Gastrocnemius medialis (tissue), 4 donors: ENCODE measurements around the gene COX4I1. TPM values are rescaled to one million over a fixed set of nuclear protein-coding genes. Genes with fewer than 3 reads are reported as not detected.

Source experiments
- ATAC-seq, 2 donors: fragments of 150-250 bp; one replicate each; pipeline ENCODE4 v1.9.1; 2016
- DNase-seq, 2 donors: peaks; one replicate each; pipeline ENCODE4 v3.0.0-alpha.2; 2019
- H3K27ac ChIP-seq, 4 donors: fragments of 200-600 bp; sonication (generic); 1 replicate in 1 of 4; 2 replicates in 3 of 4; pipeline ENCODE4 v1.5.1; 2016 to 2018; ENCODE audit warnings: mild to moderate bottlenecking in 2 of 4, moderate library complexity in 1 of 4
- H3K27me3 ChIP-seq, 3 donors: fragments of 200-600 bp; sonication (generic) in 2 of 3; 1 replicate in 1 of 3; 2 replicates in 2 of 3; pipeline versions ENCODE4 v1.5.1 to v1.6.0; 2016 to 2019; ENCODE audit warnings: mild to moderate bottlenecking in 1 of 3, moderate library complexity in 1 of 3
- H3K36me3 ChIP-seq, 2 donors: fragments of 200-600 bp; sonication (generic) in 1 of 2; one replicate each; pipeline ENCODE4 v1.5.1; 2017 to 2018
- H3K4me1 ChIP-seq, 2 donors: fragments of 200-600 bp; sonication (generic) in 1 of 2; one replicate each; pipeline ENCODE4 v1.5.1; 2016 to 2017; ENCODE audit warnings: mild to moderate bottlenecking in 2 of 2
- H3K4me3 ChIP-seq, 4 donors: fragments of 200-600 bp; sonication (generic) in 3 of 4; 1 replicate in 1 of 4; 2 replicates in 3 of 4; pipeline ENCODE4 v1.5.1; 2016 to 2019; ENCODE audit warnings: mild to moderate bottlenecking in 2 of 4
- H3K9me3 ChIP-seq, 3 donors: fragments of 200-600 bp; sonication (generic) in 2 of 3; 1 replicate in 1 of 3; 2 replicates in 2 of 3; pipeline ENCODE4 v1.5.1; 2016 to 2019
- CTCF ChIP-seq, 5 experiments: fragments of 450-650 bp in 3 of 5; fragments of 200-600 bp in 2 of 5; sonication (generic) in 2 of 5; IDR thresholded peaks in 4 of 5; conservative IDR thresholded peaks in 1 of 5; 1 replicate in 4 of 5; 2 replicates in 1 of 5; pipeline ENCODE4 v1.5.1; 2016 to 2019; ENCODE audit warnings: antibody characterized with exemption in 5 of 5, mild to moderate bottlenecking in 3 of 5, moderate library complexity in 3 of 5
- POLR2A ChIP-seq, 2 donors: fragments of 450-650 bp; IDR thresholded peaks; one replicate each; pipeline ENCODE4 v1.6.1; 2017; ENCODE audit warnings: antibody characterized with exemption in 2 of 2, mild to moderate bottlenecking in 2 of 2, moderate library complexity in 2 of 2
- in situ Hi-C, 4 donors: fragments of 200-750 bp; cut with MboI; loops; one replicate each; pipeline versions ENCODE4 v1.15.0 to v1.8.0; 2017; ENCODE audit warnings: low sequenced_read_pairs in 4 of 4
- intact Hi-C: fragments of 100-400 bp; cut with DNase I; formaldehyde crosslinking; loops from one replicate; pipeline ENCODE4 v1.15.1; 2023; ENCODE audit warnings: low total_unique reads
- total RNA-seq, 4 donors: library from RNA; depleted of rRNA; stranded (reverse); fragments of >200 nt; gene quantifications; one replicate each; pipeline versions ENCODE4 v1.1.0 to v1.2.3, GENCODE V29; 2016

The COX4I1 gene
- total RNA-seq, 4 donors from 2014 or later = 666 to 782 (median 689) TPM

- TF ChIP-seq CTCF (IDR thresholded peaks at IDR 0.05 in 4 of 5, conservative IDR thresholded peaks at IDR 0.05 in 1 of 5) (no peak), POLR2A (IDR thresholded peaks at IDR 0.05) (no peak)
- intact Hi-C loops (loop anchor here (5.0 kb wide), 1 partner anchor 79 kb away; no protein-coding TSS in a partner anchor), in situ Hi-C loops (no loop called here)
- Histone ChIP-seq H3K4me3 (no peak overlapping the region), H3K27me3 (peaks cover 0 to 9% (median 5%) of the 10 kb centered on the region in 3 donors), H3K27ac (no peak overlapping the region), H3K9me3 (no peaks in the 10 kb centered on the region), H3K36me3 (no peaks in the 10 kb centered on the region), H3K4me1 (no peaks in the 10 kb centered on the region)
- ATAC-seq (no peak), DNase-seq (no peak)
These were observed 43.3 kb upstream of the COX4I1 start for GRCh38 chr16:85755929-85756768.

- no peak for ATAC-seq
These were observed 42.1 kb upstream of the COX4I1 start for GRCh38 chr16:85757341-85757822.

GRCh38 chr16:85759136-85759535 lies 40.4 kb upstream of the COX4I1 start:
- no peak for DNase-seq

More at GRCh38 chr16:85757341-85757822, 42.1 kb upstream of the COX4I1 start:
- DNase-seq = no peak
- in situ Hi-C loops = no loop called here
- Histone ChIP-seq H3K4me3 (no peak overlapping the region), H3K36me3 (no peaks in the 10 kb centered on the region), H3K27ac (no peak overlapping the region), H3K27me3 (peaks cover 5 to 7% (median 5%) of the 10 kb centered on the region in 3 donors), H3K4me1 (no peaks in the 10 kb centered on the region), H3K9me3 (no peaks in the 10 kb centered on the region)
- no peak for TF ChIP-seq POLR2A (IDR thresholded peaks at IDR 0.05)
- TF ChIP-seq CTCF (IDR thresholded peaks at IDR 0.05 in 4 of 5, conservative IDR thresholded peaks at IDR 0.05 in 1 of 5) = no peak
- intact Hi-C loops = loop anchor here (5.0 kb wide), 1 partner anchor 80 kb away; no protein-coding TSS in a partner anchor

More at GRCh38 chr16:85759136-85759535, 40.4 kb upstream of the COX4I1 start:
- TF ChIP-seq POLR2A (IDR thresholded peaks at IDR 0.05) = no peak
- TF ChIP-seq CTCF (IDR thresholded peaks at IDR 0.05 in 4 of 5, conservative IDR thresholded peaks at IDR 0.05 in 1 of 5) = no peak
- intact Hi-C loops (loop anchor here (1.0 to 5.0 kb wide), 2 partner anchors 82 to 100 kb away; no protein-coding TSS in a partner anchor), in situ Hi-C loops (no loop called here)
- no peak overlapping the region for H3K4me3 ChIP-seq
- peaks cover 5 to 7% (median 5%) of the 10 kb centered on the region in 3 donors for H3K27me3 ChIP-seq
- ATAC-seq = no peak
- H3K9me3 ChIP-seq = no peaks in the 10 kb centered on the region
- H3K36me3 ChIP-seq = no peaks in the 10 kb centered on the region
- H3K4me1 ChIP-seq = no peaks in the 10 kb centered on the region
- no peak overlapping the region for H3K27ac ChIP-seq
